GM19397 (cell line): ENCODE measurements around the gene NLE1.

Experiments used
- ATAC-seq: cut with Tn5 transposase; IDR thresholded peaks from one replicate; pipeline ENCODE4 v1.9.1; 2021; ENCODE audit warnings: mild to moderate bottlenecking, moderate library complexity; ENCODE audit not compliant: unreplicated experiment

NLE1 gene

DNA sequence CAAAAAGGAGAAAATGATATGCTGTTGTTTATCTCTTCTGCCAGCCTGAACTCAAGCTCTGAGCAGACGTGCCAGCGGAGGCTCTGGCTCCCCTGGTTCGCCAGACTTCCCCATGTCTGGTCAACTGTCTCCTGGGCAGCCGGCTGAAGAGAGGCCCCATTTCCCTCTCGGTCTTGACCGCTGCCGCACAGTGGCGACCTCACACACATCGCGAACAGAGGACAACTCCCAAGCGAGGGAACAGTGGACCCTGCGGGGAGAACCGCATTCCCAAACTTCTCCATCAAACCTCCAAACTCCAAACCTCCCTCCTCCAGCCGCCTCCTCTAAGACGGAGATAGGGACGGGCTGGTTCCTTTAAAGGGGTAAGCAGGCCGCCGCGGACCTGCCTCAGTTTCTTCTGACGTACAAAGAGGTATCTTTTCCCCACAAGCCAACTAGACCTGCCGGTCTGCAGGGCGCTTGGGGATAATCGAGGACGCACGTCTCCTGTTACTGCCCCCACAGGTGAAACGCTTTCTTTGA, 53.7 kb downstream of the NLE1 start:
- no peak for ATAC-seq

- no peak for ATAC-seq
These were observed 54.3 kb downstream of the NLE1 start for GRCh38 chr17:35087731-35088355.

- ATAC-seq: no peak
These were observed 55.1 kb downstream of the NLE1 start for GRCh38 chr17:35086931-35087573.

GRCh38 chr17:35086164-35086563, 55.9 kb downstream of the NLE1 start:
- no peak for ATAC-seq

DNA sequence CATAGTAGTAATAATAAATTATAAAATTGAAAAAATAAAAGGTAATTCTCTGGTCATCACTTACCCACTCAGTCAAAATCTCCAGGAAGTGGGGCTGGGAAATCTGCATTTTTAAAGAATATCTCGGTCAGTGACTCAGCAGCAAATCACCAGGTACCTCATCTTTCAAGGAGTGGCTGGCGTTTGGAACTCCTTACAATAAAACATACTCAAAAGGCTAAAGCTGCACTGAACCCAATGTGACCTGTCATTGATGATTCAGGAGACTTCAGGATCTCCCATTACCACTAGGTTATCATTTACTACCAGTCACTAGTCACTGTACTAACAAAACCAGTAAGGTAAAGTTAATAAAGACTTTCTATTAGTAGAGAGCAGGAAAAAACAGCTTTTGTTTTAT, 57.1 kb downstream of the NLE1 start:
- no peak for ATAC-seq

DNA sequence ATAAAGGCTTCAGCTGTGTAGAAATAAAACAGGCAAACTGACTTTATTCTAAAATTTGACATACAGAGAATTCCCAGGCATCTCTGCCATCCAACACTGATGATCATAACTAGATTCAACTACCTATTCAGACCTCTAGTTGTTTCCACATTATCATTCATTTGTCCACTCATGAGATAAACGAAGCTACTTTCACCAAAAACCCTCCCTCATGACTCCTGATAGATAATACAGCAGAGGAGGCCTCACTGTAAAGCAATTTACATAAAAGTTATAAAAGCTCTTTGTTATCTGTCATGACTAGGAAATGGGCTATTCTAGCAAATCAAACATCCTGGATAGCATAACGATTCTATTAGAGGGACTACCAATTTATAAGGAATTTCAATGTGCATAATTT, 59.0 kb downstream of the NLE1 start:
- ATAC-seq: no peak

- ATAC-seq: no peak
These were observed 59.9 kb downstream of the NLE1 start for GRCh38 chr17:35082073-35082657.

GRCh38 chr17:35081638-35082037, 60.5 kb downstream of the NLE1 start:
- ATAC-seq: no peak

DNA sequence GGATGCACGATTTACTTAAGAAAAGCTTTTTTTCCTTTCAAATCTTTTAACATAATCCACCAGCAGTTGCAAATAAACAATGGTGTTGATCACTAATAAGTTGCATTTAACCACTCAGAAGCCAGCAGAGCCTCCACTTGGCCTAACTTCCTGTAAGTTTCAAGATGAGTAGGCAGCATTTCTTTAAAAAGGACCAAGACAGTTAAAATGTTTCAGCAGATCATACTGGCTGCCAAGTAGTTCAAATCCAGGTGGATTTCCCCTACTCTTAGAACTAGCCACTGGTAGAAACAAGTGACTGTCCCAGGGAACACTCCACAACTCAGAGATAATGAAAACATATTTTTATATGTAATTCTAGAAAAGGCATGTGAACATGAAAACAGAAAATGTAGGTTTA, 61.6 kb downstream of the NLE1 start:
- peak; percentile 56 for ATAC-seq

DNA sequence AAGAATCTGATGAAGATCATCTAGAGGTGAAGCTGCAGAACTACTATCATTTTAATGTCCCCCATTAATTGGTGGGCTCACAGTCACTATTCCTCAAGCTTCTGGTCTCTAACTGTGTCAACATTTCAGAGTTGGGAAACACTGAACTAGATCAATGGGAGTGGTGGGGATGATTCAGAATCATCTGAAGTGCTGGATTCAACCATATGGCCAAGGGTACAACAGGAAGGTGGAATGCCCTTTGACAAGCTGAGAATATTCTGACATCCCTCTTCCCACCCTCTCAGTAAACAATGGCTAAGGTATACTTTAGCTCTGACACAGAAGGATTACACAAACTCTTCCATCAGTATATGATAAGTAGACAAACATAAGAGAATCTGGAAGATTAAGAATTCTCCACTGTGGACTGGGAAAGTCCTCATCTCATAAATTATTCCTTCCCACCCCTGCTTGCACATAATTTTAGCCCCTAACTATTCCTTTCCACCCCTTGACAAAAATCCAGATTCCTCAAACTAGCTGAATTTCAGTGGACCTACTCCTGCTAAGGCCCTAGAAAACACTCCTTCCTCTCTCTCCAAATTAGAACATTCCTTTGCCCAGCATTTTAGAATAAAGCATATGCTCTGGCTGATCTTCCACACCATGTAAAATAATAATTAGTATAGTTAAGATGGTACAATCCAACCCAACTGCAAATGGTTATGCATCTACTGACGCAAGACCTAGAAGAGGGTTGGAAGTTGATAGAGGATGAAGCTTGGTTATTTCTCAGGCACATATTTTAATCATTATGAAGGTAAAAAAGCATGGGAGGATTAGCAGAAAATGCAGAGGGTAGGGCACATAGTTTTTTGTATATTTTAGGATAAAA, 62.3 kb downstream of the NLE1 start:
- ATAC-seq: no peak
